ENCODE results near the gene MRPL55. TPM values are rescaled to one million over a fixed set of nuclear protein-coding genes. Genes with fewer than 3 reads are reported as not detected.
"Not testable (repeated sequence)": the region's sequence is repeated elsewhere in the genome, so short reads cannot be mapped to it uniquely, and the experiment has no call there.

Gene MRPL55
- total RNA-seq, 1 donor from 2014 or later, result 47.5 TPM

DNA sequence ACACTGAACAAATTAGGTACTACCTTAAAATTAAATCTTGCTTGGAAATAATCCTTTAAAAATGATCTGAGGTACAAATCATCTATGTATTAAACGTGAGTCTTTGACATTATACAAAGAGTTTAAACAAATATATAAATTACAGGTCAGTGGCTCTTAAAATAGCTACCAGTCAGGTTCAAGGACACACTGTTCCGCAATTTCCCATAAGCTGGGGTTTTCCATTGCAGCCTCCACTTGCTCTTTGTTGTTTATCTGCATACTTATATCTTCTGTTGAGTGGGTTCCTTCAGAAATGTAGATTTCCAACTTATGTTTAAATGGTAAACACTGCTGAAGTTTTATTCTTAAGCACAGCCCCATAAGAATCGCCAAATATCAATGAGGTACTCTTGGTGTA lies 5.7 kb upstream of the MRPL55 start:
- DNase-seq (ENCODE audit: low spot score), result no peak
- Mint-ChIP-seq H3K4me3 (ENCODE audit: unreplicated experiment) (no peak overlapping the region), H3K4me1 (ENCODE audit: unreplicated experiment) (peaks cover 5% of the 10 kb centered on the region), H3K9me3 (ENCODE audit: unreplicated experiment) (peaks cover 4% of the 10 kb centered on the region), H3K27ac (ENCODE audit: unreplicated experiment) (no peak overlapping the region), H3K27me3 (ENCODE audit: unreplicated experiment) (peaks cover 2% of the 10 kb centered on the region), H3K36me3 (ENCODE audit: low read depth, unreplicated experiment) (no peaks in the 10 kb centered on the region)
- no peak for TF ChIP-seq CTCF (IDR thresholded peaks at IDR 0.05; ENCODE audit: unreplicated experiment)

DNA sequence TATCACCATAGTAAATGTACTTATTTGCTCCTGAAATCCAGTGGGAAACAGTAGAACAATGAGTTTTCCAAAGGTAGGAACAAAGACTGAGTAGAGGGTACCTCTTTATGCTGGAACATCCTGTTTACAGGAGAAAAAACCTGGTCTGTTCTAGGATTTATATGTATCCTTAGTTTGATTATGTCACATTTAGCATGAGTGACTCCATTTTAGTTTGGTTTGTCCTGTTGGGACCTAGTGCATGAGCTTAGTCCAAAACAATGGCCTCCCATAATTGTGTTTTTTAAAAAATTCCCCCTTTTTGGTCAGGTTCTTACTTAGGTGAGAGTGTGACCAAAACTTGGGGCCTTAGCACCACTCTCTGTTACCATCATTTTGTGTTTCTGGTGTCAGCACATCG lies 3.5 kb upstream of the MRPL55 start:
- Mint-ChIP-seq H3K27me3 (ENCODE audit: unreplicated experiment) (peaks cover 3% of the 10 kb centered on the region), H3K4me1 (ENCODE audit: unreplicated experiment) (peaks cover 15% of the 10 kb centered on the region), H3K36me3 (ENCODE audit: low read depth, unreplicated experiment) (no peaks in the 10 kb centered on the region), H3K9me3 (ENCODE audit: unreplicated experiment) (peaks cover 3% of the 10 kb centered on the region), H3K27ac (ENCODE audit: unreplicated experiment) (no peak overlapping the region), H3K4me3 (ENCODE audit: unreplicated experiment) (no peak overlapping the region)
- no peak for TF ChIP-seq CTCF (IDR thresholded peaks at IDR 0.05; ENCODE audit: unreplicated experiment)
- DNase-seq (ENCODE audit: low spot score), result no peak

DNA sequence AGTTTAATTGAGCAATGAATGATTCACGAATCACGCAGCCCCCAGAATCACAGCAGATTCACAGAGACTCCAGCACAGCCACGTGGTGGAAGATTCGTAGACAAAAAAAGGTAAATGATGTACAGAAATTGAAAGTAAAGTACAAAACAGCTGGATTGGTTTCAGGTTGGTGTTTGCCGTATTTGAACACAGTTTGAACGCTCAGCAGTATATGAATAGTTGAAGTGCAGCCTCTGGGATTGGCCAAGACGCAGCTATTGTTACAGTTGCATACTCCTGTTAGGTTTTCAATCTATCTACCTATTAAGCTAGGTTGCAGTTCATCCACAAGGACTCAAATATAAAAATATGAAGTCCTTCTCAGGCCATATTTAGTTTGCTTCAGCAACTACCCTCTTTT lies 3.1 kb upstream of the MRPL55 start:
- no peaks in the 10 kb centered on the region for H3K9me3 Mint-ChIP-seq (ENCODE audit: unreplicated experiment)
- H3K4me3 Mint-ChIP-seq (ENCODE audit: unreplicated experiment), result no peak overlapping the region
- no peak for TF ChIP-seq CTCF (IDR thresholded peaks at IDR 0.05; ENCODE audit: unreplicated experiment)
- peaks cover 3% of the 10 kb centered on the region for H3K27me3 Mint-ChIP-seq (ENCODE audit: unreplicated experiment)
- H3K4me1 Mint-ChIP-seq (ENCODE audit: unreplicated experiment), result peaks cover 15% of the 10 kb centered on the region
- DNase-seq (ENCODE audit: low spot score), result no peak
- H3K27ac Mint-ChIP-seq (ENCODE audit: unreplicated experiment), result no peak overlapping the region
- no peaks in the 10 kb centered on the region for H3K36me3 Mint-ChIP-seq (ENCODE audit: low read depth, unreplicated experiment)

DNA sequence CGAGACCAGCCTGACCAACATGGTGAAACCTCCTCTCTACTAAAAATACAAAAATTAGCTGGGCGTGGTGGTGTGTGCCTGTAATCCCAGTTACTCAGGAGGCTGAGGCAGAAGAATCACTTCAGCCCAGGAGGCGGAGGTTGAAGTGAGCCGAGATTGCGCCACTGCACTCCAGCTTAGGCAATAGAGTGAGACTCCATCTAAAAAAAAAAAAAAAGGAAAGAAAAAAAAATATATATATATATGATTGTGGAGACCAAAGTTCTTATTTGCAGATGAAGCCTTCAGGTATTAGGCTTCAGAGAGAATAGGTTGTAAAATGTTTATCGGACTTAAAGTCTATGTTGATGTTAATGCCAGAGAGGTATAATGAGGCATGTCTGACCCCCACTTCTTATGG lies 2.2 kb upstream of the MRPL55 start:
- not testable (repeated sequence) for H3K36me3 Mint-ChIP-seq (ENCODE audit: low read depth, unreplicated experiment); DNase-seq (ENCODE audit: low spot score); H3K27me3 Mint-ChIP-seq (ENCODE audit: unreplicated experiment); H3K27ac Mint-ChIP-seq (ENCODE audit: unreplicated experiment); H3K4me3 Mint-ChIP-seq (ENCODE audit: unreplicated experiment); H3K9me3 Mint-ChIP-seq (ENCODE audit: unreplicated experiment)
- H3K4me1 Mint-ChIP-seq (ENCODE audit: unreplicated experiment), result peaks cover 15% of the 10 kb centered on the region

GRCh38 chr1:228110556-228110955 lies 1.5 kb upstream of the MRPL55 start:
- Mint-ChIP-seq H3K27me3 (ENCODE audit: unreplicated experiment) (peaks cover 6% of the 10 kb centered on the region), H3K4me1 (ENCODE audit: unreplicated experiment) (peaks cover 15% of the 10 kb centered on the region), H3K27ac (ENCODE audit: unreplicated experiment) (no peak overlapping the region), H3K36me3 (ENCODE audit: low read depth, unreplicated experiment) (peaks cover 4% of the 10 kb centered on the region), H3K4me3 (ENCODE audit: unreplicated experiment) (no peak overlapping the region), H3K9me3 (ENCODE audit: unreplicated experiment) (no peaks in the 10 kb centered on the region)
- TF ChIP-seq CTCF (IDR thresholded peaks at IDR 0.05; ENCODE audit: unreplicated experiment), result no peak
- no peak for DNase-seq (ENCODE audit: low spot score)

Data from endothelial cell (in vitro differentiated cells).